ENCODE results near the gene CCDC81. TPM values are rescaled to one million over a fixed set of nuclear protein-coding genes. Genes with fewer than 3 reads are reported as not detected.

Gene CCDC81
- polyA plus RNA-seq, 1 donor: 0.76 TPM

DNA sequence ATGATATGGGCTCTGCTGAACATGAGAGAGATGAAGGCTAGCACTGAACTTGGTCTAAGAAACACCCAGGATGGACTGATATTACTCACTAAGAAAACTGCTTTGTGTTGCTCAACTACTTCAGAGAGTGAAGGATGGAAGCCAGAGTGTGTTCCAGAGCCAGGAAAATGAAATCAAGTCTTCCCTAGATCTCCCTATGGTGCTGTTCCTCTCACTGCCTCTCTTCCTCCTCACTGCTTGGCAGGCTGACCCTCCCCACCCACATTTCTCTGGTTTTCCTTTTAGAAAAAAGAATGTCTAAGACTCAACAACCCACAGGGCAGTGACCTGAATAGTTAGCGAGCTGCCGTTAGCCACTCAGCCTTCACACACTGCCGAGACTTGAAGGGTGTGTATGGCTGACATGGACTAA, 65.6 kb downstream of the CCDC81 start:
- peak; percentile 62 for DNase-seq (ENCODE audit: low read depth)

DNA sequence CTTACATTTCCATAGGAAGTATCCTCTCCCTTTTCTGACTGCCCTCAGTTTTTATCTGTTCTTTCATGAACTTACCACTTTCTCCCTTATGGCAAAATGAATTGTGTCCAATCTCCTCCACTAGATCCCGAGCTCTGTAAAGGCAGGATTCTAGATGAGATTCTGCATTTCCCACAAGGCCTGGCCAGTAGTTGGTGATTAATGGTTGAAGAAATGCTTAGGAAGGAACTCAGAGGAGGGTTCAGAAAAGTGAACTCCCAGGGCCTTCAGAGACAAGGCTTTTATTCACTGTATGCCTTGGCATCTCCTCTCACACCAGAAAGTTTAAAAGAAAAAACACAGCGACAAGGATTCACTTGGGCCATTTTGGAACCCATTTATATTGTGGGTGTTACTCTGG, 66.2 kb downstream of the CCDC81 start:
- no peak for DNase-seq (ENCODE audit: low read depth)

DNA sequence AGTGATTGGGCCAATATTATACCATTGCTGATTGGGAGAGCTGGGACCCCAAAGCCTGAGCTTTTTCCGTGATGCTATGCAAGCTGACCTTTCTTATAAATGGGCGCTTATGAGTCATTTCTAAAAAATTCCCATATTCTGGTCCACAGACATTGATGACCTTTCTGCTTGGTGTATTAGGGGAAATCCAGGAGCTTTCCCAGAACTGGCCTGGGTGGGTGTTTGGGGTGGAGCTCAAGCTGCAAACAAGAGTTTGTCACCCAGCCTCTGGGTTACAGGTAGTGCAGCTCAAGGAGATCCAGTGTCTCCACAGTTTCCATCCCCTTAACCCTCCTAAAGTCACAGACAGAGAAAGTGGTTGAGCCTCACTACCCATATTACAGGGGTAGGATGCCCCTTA, 67.7 kb downstream of the CCDC81 start:
- no peak for DNase-seq (ENCODE audit: low read depth)

DNA sequence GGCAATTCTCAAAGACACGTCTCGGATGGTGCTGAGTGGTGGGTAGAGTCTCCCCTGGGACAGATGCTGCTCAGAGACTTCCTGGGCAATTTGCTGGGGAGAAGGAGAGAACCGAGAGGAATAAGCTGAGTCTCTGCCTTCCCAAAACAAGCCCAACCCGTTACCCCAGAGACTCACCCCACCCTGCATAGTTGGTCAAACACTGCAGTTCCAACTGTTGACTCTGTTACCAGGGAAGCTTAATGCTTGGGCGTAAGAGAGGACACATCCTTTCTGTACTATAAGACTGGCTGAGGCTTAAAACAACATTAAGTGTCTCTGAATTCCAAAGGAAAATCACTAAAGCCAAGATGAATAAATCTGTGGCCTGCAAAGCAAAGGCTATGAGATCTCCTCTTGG, 68.1 kb downstream of the CCDC81 start:
- DNase-seq (ENCODE audit: low read depth): no peak

DNA sequence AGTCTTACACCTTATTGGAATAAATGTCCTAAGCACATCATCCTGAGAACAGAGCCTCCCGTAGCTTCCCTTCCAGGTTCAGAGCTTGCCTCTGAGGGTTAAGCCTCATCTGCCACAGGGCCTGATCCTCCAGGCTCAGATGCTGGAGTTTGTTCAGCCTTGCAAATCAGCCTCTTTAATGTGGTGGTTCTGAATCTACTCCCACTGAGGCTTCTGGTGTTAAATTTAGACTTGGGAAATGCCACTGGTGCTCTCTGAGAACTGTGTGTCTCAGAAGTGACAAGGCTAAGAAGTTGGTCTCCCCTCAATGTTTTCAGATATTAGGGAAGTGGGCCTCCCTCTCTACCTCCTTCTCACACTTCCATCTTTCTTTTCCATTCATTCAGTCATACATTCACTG, 68.7 kb downstream of the CCDC81 start:
- DNase-seq (ENCODE audit: low read depth): no peak

DNA sequence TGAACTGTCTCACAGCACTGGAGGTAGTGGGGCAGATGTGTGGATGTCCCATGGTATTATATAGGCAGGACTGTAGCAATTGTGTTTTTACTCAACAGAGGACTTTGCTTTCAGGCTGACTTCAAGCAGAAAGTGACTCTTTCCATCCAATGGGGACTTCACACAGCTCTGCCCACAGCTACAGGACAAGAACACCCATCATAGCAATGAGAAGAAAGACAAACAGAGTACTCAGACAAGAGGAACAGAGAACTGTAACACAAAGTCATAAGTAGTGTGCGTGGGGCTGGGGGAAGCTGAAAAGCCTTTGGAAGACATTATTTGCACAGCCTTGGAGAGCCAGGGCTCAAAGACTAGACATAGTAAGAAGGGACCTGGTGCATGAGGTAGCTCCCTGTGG, 70.3 kb downstream of the CCDC81 start:
- no peak for DNase-seq (ENCODE audit: low read depth)

DNA sequence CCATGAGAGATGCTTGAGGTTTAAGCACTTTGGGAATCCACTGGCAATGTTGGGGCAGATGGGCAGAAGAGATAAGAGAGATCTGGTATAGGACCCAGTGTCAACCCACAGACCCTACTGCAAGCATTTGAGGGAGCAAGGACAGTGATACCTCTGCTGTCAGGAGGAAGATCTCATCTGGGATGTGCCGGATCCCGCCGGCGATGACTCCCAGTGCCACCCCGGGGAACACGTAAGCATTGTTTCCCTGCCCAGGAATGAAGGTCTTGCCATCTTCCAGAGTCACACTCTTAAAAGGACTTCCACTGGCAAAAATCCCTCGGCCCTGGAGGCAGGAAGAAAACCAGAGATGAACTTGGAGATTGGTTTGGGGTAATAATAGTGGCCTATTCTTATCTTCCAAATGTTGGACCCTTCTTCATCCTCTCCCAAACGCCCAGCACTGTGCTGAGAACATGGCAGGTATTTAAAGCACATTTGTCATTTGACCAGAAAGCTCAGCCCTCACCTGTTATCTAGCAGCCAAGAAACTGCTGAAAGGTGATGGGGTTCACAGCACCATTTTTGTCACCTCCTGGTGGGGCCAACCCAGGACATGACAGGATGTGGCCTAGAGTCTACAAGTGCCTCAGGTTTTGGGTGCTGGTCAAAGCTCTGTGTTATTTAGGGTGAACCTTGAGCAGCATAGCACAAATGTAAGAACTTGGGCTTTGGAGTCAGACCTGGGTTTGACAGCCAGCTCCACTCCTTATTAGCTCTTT, 71.7 kb downstream of the CCDC81 start:
- no peak for DNase-seq (ENCODE audit: low read depth)

DNA sequence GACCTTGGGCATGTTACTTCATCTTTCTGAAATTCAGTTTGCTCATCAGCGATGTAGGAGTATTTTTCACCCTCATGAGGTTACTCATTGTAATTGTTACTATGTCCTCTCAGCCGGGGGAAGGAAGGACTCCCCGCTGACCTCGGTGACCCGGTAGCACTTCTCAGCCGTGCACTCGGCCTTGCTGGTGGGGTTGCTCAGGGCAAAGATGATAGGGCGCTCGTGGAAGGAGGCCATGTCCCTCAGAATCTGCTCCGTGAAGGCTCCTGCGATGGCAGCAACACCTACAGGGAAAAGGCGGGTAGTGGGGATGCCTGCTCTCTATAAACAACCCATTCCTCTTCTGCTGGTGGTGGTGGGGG, 72.2 kb downstream of the CCDC81 start:
- no peak for DNase-seq (ENCODE audit: low read depth)

DNA sequence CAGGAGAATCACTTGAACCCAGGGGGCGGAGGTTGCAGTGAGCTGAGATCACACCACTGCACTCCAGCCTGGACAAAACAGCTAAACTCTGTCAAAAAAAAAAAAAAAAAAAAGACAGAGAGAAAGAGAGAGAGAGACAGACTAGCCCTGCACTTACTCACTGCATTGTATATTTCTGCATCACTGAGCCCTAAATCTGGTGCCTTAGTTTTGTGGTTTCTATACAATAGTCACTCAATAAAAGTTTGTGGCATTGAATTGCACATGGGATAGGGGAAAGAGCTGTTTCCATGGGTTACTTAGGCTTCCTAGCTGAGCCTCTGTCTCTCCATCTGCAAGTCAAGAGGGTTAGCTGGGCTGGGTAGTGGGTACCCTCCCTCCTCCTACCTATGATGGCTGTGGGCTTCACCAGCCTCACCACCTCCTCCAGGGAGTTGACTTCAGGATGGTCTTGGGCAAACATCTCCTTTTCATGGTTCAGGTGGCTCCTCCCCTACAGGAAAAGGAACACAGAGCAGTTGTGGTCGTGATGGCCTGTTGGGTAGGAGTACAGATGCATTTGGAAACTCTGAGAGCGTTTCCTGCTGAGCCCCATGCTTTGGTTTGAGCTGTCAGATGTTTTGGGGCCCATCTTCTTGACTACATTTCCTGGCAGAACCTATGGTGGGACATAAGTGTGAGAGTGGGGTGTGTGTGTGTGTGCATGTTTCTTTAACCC, 73.2 kb downstream of the CCDC81 start:
- no peak for DNase-seq (ENCODE audit: low read depth)

DNA sequence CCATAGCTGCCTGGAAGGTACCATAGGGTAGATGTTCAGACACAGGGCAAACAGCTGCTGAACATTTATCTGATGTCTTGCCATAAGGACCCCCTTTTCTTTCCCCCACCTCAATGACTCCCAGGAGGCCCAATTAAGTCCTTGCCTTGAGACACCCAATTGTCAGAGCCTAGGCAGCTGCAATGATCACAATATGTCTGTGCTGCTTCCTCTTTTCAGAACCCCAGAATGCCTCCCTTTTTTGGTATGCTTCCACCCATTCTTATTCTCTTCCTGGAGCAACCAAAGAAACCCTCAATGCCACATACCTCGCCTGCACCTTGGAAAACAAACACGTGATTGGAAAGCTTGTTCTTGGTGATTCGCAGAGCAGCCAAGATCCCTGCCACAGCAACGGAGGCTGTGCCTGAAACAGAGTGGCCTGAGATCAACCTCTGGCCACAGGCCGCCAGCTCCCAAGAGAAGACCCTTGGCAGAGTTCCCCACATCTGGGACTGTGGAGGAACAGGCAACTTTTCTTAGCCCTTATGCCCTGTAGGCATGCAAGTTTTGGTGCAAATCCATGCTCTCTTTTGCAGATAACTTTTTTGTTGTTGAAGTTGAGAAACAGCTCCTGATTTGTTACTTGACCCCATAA, 75.4 kb downstream of the CCDC81 start:
- DNase-seq (ENCODE audit: low read depth): no peak

DNA sequence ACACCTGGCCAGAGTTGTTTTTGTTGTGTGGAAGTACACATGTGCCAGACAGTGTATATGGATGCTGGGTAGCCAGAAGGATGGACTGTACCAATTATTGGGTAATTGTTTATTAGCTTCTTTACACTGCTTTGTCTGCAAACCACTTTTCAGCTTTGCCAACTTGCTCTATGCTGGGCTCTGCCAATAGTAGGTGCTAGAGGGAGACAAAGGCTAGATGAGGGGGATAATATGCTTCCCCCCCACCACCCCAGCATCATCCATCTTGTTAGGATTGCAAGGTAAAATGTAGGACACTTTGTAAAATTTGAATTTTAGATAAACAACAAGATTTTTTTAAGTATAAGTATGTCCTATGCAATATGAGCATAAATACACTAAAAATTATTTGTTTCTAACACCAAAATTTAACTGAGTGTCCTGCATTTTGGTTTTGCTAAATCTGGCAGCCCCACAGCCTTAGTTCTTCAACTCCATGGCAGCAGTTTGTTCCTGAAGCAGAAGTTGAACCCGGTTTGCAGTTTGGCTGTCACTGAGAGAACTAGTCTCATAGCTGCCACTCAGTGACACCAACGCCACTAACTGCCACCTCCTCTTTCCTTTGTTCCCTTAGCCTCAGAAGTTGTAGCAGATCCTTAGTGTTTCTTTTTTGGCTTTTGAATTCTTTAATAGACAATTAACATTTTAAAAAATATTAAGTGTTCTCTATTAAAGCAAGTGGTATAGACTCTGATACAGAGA, 78.8 kb downstream of the CCDC81 start:
- DNase-seq (ENCODE audit: low read depth): no peak

DNA sequence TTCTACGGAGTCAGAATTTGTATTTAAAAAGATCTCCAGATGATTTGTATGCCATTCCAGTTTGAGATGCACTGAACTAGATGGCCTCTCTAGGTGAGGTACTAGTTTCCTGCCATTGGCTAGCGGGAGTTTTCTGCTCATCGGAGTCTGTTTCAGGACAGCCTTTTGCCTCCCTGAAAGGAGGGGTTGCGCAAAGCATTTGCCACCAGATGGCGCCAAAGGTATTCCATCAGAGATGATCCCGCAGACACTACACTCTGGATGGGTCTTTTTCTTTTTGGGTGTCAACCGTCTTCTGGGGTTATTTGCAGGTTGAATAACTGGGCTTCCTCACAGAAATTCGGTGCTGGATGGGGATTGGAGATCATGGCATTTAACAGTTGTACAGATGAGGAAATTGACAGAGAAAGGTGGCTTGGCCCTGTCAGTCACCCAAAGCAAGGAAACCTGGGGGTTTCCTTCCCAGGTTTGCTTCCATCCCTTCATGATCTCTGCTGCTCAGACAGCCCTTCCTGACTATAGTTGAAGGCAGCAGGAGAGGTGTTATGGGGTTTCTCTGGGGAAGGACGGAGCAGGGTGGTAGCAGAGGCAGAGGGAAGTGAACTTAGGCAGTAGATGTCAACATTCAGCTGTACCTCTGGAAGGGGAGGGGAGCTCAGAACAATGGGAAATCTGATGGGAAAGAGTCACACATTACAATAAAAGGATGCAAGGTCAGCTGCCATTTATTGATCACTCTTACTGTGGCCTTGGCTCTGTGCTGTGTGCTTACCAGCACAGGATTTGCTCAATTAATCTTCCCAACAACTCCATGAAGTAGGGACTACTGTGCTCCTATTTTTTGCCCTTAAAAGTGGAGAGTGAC, 81.6 kb downstream of the CCDC81 start:
- peak; percentile 78 for DNase-seq (ENCODE audit: low read depth)

DNA sequence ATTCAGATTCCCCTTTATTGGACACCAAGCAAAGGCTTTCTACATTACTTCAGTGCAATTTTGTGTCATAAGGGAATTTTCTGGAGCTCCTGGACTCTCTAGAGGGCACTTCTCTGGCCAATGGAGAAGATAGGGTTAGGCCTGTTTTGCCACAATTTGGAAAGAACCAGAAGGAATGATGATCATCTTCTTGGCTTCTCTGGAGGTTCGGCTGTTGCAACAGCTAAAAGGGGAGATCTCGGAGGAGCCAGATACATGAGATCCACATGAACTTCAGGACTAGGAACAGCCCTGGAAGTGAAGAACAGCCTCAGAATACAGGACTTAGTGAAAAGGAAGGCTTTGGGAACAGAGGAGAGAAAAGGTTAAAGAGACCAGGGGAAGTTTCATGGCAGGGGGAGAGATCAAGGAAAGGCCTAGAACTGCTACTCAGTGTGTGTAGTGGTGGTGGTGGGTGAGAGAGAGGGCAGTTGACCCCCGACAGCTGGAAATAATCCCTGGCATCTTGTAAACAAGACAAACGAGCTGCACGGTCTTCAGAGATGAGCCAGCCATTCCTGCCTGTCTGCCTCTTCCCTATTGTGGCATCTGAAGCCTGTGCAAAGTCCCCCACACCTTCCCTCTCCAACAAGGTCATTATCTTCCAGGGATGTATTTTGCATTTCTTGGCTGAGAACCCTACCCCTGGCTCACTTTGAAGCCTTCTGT, 83.8 kb downstream of the CCDC81 start:
- DNase-seq (ENCODE audit: low read depth): no peak

DNA sequence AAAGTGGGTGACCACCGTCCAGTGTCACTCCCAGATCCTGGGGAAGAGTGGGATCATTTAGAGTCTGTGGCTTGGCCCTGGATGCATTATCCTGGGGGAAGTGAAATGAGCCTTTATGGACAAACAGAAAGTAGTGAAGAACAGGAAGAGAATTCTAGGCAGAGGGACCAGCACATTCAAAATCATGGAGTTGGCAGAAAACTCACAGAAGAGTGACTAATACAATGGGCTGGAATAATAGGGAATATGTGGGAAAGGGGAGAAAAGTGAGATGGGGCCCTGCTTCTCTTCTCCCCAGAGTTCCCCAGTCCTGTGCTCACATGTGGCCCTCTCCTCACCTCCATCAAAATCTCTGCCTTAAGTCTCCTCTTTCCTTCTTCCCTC, 84.3 kb downstream of the CCDC81 start:
- DNase-seq (ENCODE audit: low read depth): no peak

DNA sequence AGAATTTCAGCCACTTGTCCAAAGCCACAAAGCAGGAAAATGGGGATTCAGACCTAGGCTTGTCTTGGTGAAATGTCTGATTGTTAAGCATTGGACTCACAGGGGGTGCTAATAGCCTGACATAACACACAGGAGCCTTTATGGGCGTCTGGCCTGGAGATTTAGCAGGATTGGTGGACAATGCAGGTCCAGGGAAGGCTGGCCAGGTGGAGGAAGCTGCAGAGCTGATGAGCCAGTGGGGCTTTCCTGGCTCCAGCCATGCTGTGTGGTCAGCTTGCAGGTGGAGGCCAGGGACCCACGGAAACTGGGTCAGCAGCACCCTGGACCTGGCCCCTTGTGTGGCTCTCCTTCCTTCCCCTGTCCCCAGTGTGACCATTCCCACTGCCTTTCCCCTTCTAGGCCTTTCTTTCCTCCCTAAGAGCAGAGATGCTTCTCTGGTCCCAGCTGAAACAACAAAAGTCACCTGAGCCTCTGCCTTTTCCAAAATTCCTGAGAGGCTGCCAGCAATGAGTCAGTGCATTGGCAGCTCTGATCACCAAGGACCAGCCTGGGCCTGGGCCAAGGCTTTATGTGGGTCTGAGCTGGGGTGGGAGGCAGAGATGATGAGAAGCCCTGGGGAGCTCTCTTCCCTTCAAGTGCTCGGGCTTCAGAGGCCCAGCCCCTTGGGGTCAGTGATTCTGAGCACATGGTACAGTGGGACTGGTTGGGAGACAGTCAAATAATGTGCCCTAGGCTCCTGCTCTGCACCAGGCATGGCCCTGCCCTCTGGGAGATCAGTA, 85.2 kb downstream of the CCDC81 start:
- no peak for DNase-seq (ENCODE audit: low read depth)

DNA sequence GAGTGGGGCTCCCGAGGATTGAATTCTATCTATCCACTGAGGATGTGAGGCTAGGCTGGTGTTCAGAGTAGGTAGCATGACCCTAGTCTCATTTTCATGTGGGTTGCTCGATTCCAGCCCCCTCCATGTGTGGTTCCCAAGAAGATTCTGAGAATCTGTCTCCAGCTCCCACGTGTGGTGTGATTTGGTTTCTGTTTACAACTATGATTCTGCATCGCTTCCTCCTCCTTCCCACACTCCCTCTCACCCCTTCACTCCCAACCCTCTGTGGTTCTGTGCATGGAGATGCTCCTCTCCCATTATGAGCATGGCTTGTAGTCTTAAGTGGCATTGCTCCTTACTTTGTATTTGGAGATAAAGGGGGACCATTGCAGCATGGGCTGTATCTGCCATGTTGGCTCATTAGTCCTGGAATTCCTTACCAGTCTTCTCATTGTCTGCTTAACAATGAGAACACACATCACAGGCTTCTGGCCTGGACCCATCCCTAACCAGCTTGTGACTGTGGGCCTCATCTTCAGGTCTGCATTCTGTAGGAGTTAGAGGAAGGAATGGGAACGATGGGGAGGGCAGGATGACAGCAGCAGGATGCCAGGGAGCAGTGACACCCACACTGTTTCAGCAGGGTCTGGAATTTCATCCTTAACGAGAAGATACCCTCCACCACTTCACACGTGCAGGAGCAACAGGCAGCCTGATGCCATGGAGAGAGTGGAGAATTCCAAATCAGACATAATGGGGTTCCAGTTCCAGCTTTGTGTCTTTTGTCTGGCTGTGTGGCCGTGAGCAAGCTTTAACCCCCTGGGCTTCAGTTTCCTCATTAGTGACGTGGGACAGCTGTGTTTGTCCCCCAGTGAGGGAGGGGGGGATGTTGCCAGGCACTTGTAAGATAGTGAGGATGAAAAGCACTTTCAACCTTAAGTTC, 86.0 kb downstream of the CCDC81 start:
- no peak for DNase-seq (ENCODE audit: low read depth)

DNA sequence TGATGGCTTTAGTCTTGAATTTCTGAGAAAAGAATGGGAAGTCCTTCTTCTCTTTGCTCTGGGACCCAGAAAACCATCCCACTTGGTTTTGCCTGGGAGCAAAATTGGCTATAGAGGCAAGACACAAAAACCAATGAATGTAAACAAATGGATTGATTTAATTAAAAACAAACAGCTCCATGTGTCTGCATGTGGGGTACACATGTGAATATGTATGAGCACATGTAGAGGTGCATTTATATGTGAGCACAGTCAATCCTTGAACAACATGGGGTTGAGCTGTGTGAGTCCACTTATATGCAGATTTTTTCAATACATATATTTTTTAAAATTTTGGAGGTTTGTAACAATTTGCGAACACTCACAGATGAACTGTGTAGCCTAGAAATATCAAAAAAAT, 87.2 kb downstream of the CCDC81 start:
- no peak for DNase-seq (ENCODE audit: low read depth)

DNA sequence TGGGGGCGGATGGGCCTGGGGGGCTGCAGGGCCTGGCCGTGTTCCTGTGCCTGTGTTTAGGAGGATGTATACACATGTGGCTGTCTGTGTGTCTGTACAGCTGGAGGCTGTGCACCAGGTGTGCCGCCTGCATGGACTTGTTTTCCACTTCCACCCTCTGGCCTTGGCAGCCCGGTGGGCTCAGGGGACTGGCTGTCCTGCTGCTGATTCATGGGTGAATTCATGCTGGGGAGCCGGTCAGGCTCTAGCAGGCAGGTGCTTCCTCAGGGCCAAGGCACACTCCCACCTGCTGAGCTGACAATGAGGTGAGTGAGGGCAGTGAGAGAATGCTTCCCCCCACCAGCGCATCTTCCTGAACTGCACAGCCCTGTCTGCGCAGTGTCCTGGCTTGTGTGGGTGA, 88.4 kb downstream of the CCDC81 start:
- no peak for DNase-seq (ENCODE audit: low read depth)

DNA sequence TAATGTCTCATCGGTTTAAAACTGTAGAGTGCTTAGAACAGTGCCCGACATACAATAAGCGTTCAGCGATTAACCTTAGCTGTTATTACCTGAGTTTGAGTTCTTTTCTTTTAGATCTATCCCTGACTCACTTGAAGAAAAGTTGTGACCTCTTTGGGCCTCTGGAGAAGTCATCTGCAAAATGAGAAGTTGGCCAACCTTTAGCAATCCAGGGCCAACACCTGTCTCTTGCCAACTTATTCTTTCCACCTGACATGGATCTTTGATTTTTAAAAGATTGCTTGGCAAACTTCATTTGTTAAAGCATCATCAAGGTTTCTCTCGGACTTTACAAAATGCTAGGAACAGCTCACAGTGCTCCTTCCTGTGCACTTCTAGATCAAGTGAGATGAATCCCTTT, 89.3 kb downstream of the CCDC81 start:
- no peak for DNase-seq (ENCODE audit: low read depth)

Data from forelimb muscle (tissue), 1 donor.